GM19043 (cell line): ENCODE results near the gene RETREG1.

Source experiments
- ATAC-seq: cut with Tn5 transposase; IDR thresholded peaks from one replicate; pipeline ENCODE4 v1.9.1; 2021; ENCODE audit warnings: low read depth; ENCODE audit not compliant: unreplicated experiment

The RETREG1 gene

DNA sequence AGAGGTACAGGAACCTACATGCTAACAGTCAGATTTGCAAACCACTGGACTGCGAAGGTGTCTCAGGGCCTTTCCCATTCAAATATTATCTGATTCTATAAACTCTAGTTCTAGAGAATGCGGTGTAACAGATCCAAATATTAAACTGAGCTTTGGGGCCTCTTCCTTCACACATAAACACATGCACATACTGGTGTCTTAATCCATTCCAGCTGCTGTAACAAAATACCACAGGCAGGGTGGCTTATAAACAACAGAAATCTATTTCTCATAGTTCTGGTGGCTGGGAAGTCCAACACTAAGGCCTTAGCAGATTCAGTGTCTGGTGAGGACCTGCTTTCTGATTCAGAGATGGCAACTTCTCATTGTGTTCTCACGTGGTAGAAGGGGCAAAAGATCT lies 30.2 kb downstream of the RETREG1 start:
- ATAC-seq: no peak

GRCh38 chr5:16585041-16585667 lies 31.6 kb downstream of the RETREG1 start:
- no peak for ATAC-seq

GRCh38 chr5:16582081-16582480 lies 34.7 kb downstream of the RETREG1 start:
- ATAC-seq: no peak

DNA sequence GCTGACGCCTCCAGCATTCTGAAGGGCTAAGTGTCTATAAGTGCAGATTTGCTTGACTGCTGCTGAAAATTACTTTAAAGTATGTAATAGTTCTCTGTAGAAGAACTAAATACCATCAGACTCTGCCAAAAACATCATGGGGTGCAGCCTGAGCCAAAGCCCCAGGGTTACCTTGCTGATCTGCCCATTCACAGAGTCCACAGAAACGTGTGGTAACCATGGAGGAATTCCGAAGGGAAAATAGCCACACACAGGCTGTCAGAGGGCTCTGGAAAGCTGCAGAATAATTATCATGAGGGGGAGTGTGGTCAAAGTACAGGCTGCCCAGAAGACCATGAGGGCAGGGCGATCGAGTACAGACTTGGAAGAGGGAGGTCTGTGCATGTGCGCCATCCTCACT lies 36.4 kb downstream of the RETREG1 start:
- ATAC-seq: no peak

DNA sequence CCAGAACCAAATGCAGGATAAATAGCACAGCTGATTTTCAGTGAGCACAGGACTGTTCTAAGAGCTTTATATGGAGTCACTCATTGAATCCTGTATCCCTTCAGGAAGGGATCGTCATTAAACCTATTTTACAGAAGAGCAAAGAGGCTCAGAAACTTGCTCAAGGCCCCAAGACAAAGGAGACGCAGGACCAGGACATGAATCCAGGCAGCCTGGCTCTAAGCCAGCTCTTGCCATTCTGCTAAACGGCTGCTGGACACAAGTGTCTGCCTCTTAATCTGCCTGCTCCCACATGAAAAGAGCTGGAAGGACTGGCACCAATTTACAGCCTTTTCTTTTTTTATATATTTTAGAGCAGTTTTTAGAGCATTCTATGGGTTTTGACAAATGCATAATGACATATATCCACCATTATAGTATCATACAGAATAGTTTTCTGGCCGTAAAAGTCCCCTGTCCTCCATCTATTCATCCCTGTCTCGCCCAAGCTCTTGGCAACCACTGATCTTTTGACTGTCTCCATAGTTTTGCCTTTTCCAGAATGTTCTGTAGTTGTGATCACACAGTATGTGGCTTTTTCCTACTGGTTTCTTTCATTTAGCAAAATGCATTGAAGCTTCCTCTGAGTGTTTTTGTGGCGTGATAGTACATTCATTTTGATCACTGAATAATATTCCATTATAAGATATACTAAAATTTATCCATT lies 37.5 kb downstream of the RETREG1 start:
- no peak for ATAC-seq

DNA sequence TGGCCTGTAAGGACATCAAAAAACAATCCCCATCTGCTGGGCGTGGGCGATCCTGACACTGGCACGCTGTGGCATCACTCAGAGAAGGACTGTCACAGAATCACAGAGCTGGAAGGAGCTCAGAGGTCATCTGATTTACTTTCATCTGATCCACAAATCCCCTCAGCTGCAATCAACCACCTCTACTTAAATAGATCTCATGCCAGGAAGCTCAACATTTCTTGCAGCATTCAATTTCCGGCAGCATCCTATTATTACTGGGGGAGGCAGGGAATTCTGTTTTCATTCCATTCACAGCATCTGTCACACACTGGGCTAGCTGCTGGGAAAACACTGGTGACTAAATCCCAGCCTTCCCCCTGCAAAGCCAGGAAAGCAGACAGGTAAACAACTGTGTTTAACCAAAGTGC lies 38.3 kb downstream of the RETREG1 start:
- ATAC-seq: no peak

- no peak for ATAC-seq
Observed at GRCh38 chr5:16577677-16578076, 39.1 kb downstream of the RETREG1 start.

GRCh38 chr5:16574789-16575721 lies 41.7 kb downstream of the RETREG1 start:
- ATAC-seq: no peak

DNA sequence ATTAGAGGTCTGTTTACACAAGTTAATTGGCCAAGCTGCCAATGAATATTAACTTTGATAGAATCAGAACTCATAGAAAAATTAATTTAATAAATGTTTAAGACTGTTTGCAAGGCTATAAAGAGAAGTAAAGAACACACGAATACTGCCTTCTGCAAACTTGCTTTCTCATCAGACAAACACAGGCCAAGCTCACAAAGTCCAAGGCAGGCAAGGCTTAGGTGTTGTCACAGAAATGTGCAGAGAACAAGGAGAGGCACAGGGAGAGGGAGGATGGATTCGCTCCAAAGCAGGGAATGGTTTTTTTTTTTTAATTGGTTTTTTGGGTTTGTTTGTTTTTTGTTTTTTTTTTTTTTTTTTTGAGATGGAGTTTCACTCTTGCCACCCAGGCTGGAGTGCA lies 43.4 kb downstream of the RETREG1 start:
- ATAC-seq: no peak

- no peak for ATAC-seq
Observed at GRCh38 chr5:16572289-16573015, 44.3 kb downstream of the RETREG1 start.

DNA sequence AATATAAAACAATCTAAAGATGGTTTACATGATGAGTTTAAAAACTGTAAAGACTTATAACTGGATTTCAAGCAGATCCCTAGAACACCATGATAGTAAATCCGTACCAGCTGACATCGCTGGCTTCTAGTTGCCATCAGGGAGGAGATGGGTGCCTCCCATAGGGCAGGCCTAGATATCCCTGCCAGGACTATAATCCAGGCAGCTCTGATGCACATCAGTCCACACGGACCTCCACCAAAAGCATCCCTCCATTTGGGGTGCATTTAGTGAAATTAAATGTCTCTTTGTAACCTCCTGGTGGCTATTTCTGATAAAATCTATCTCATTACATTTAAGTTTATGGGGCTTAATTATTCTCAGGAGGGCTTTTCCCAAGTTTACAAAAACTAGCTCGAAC lies 45.8 kb downstream of the RETREG1 start:
- no peak for ATAC-seq

DNA sequence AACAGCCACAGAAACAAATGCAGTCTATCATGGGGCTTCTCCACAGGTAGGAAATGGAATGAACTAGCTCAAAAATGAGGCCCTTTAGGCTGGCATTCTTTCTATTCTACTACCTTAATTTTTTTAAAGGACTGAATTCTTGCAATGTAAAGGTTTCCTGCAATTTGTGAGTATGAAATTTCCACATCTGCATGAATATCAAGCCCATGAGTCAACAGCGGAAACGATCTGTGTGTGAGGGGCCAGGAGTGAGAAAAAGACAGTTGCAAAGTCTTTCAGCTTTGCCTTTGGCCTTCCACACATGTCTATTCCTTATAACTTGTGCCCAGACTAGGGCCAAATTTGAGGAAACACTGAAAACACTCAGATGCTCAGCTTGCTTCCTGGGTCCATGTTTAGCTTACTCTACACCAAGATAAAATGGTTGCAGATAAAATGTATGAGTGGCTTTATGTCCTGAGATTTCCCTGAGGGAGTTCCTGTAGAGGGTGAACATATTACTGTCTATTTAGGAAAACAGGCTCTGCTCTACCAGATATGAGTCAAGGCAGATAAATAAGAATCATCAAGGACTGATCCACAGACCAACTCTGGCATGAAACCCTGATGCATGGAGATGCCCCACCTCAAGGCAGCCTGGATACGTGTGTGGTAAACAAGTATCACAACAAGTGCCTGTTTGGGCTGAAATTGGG lies 46.5 kb downstream of the RETREG1 start:
- no peak for ATAC-seq

- no peak for ATAC-seq
Observed at GRCh38 chr5:16568875-16569580, 47.8 kb downstream of the RETREG1 start.

- no peak for ATAC-seq
Observed at GRCh38 chr5:16567365-16567764, 49.4 kb downstream of the RETREG1 start.

GRCh38 chr5:16565118-16565517 lies 51.7 kb downstream of the RETREG1 start:
- ATAC-seq: no peak

DNA sequence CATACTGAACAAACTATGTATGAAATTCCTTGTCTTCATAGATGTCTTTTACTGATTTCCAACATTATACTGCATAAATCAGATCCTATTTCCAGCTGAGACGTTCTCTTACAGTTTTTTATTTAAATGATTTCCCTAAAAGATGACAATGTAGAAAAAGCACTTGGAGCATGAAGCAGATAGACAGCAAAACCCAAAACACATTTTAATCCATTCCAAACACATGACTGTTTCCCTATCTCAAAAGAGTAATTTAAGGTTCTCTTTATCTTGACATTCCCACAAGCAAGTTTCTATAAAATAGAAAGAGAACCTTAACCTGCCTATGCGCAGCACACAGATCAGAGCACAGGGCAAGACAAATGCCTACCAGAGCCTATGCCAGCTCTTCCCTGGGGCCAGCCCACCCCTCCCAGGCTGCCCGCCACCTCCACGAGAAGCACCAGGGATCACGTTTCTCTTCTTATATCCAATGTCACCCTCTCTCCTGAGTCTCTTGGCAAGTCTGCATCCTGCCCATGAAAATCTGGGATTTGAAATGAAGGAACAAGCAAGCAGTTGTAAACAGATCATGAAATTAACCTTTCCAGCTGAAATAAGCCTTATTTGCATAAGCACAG lies 52.4 kb downstream of the RETREG1 start:
- ATAC-seq: no peak

- ATAC-seq: no peak
Observed at GRCh38 chr5:16563686-16564085, 53.1 kb downstream of the RETREG1 start.

GRCh38 chr5:16561660-16562059 lies 55.1 kb downstream of the RETREG1 start:
- ATAC-seq: no peak

GRCh38 chr5:16559702-16560101 lies 57.1 kb downstream of the RETREG1 start:
- no peak for ATAC-seq
